HG02763 (cell line): ENCODE measurements around the gene CCDC127.
"Not testable (repeated sequence)": the region's sequence is repeated elsewhere in the genome, so short reads cannot be mapped to it uniquely, and the experiment has no call there.

Experiments
- ATAC-seq: cut with Tn5 transposase; IDR thresholded peaks from one replicate; pipeline ENCODE4 v1.9.1; 2021; ENCODE audit warnings: mild to moderate bottlenecking, moderate library complexity; ENCODE audit not compliant: unreplicated experiment

The CCDC127 gene

DNA sequence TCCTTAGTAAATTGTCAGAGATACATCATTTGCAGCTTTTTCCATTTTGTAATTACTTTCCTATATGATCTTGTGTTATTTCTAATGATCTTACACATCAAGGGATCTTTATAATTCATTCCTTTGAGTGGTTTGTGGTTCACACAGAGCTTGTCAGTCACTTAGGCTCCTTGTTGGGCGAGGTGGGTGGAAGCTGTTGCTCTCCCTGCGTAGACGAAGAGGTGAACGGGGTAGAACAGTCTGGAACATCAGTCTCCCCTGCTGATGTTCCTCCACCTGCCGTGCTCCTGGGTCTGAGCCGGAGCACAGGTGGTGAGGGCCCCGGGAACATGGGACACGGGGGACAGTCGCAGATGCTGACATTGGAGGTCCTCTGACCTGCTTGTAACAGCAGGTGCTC, 17.6 kb upstream of the CCDC127 start:
- not testable (repeated sequence) for ATAC-seq

DNA sequence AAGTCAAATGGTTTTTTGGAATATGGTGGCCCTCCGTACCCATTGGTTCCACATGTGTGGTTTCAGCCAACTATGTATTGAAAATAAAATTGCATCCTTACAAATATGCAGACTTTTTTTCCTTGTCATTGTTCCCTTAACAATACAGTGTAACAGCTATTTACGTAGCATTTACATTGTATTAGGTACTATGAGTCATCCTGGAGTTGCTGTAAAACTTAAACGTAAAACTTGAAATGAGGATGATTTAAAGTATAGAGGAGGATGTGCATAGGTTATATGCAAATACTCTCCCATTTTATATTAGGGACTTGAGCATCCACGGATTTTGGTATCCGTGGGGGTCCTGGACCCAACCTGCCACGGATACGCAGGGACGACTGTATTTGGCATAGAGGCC, 16.5 kb upstream of the CCDC127 start:
- no peak for ATAC-seq

DNA sequence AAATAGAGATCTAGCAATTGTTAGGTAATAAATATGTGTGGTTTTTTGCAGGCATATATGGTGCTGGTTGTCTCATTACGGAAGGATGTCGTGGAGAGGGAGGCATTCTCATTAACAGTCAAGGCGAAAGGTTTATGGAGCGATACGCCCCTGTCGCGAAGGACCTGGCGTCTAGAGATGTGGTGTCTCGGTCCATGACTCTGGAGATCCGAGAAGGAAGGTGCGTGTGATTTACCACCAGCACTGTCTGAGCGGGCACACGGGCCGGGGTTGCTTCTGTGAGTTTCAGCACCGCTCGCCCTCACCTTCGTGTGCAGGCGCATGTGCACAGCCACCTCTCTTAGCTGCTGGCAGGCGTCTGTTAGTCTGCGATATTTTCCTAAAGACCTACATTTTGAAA, 15.5 kb upstream of the CCDC127 start:
- not testable (repeated sequence) for ATAC-seq

DNA sequence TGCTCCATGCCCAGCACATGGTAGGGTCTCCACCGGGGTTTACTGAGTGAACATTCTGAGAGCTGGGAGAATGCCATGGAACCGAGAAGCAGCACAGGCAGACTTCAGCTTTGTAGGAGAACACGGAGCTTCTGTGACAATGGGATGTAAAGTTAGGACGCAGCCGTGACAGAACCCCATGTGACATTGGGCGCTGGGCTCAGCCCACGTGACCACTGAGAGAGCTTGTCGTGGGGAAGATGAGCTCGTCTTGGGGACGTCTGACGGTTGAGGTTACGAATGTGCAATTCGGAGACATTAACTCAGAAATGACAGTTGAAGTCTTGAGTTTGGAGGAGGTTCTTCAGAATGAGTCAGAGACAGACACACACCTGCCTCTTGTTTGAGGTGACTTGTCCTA, 13.7 kb upstream of the CCDC127 start:
- no peak for ATAC-seq

DNA sequence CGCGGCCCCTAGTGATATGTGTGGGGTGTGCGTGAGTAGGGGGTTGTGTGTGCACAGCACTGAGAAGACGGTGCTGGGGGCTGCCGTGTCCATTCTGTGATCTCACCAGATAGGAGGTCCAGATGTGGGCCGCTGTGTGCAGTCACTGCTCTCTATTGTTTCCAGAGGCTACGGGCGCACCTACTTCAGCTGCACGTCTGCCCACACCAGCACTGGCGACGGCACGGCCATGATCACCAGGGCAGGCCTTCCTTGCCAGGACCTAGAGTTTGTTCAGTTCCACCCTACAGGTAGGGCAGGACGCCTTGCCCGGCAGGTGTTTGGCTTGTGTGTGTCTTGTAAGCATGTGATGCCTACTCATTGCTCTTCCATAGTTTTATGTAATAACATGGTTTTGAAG, 12.8 kb upstream of the CCDC127 start:
- no peak for ATAC-seq

DNA sequence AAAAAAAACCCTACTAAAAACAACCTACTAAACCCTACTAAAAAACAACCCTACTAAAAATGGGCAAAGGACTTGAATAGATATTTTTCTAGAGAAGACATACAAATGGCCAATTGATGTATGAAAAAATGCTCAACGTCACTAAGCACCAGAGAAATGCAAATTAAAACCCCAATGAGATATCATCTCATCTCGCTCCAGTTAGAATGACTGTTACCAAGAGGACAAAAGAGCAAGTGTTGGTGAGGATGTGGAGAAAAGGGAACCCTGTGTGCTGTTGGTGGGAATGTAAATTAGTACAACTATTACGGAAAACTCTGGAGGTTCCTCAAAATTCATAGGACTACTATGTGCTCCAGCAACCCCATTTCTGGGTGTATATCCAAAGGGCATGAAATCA, 10.9 kb upstream of the CCDC127 start:
- no peak for ATAC-seq

DNA sequence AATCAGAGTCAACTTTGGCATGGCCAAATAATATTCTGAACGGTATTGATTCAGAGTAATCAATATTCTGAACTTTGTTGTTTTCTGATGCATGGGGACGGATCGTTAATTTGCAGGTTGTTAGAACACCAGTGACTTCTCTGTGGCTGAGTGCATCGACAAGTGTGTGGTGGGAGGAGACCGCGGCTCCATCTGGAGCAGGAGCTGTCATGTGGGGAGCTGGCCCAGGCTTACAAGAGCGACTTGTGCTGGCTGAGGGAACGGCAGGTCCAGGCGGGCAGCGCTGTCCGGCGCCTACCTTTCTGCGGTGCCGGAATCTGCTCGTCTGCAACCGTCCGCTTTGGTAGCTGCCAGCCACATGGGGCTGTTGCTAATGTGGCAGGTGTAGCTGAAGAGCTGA, 9.4 kb upstream of the CCDC127 start:
- ATAC-seq, result not testable (repeated sequence)

DNA sequence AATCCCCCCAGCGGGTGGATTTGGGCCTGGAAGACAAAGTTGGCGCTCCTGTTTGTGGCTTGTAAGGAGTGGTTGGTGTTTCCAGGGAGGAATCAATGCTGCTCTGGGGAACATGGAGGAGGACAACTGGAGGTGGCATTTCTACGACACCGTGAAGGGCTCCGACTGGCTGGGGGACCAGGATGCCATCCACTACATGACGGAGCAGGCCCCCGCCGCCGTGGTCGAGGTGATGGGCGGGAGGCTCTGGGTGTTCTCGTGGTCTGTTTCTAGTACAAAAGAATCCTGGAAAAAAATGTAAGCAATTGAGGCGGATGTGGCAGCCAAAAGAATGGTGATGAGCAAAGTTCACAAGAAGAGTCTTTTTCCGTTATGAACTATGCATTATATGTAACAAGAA, 7.4 kb upstream of the CCDC127 start:
- ATAC-seq, result no peak

DNA sequence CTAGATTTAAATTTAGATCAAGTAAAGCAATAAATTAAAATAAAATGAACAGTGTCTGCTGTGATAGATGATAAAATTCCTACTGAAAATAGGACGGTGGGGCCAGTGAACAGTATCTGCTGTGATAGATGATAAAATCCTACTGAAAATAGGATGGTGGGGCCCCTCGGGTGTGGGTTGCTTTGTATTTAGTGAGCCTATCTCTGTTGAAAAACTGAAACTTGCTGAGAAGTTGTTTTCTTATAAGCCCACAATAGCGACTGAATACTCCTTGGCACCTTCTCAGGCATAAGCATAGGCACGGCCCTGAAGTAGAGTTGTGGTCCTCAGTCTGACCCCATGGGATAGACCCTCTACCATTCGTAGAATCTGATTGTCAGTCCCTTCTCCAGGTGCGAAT, 5.8 kb upstream of the CCDC127 start:
- ATAC-seq, result no peak

DNA sequence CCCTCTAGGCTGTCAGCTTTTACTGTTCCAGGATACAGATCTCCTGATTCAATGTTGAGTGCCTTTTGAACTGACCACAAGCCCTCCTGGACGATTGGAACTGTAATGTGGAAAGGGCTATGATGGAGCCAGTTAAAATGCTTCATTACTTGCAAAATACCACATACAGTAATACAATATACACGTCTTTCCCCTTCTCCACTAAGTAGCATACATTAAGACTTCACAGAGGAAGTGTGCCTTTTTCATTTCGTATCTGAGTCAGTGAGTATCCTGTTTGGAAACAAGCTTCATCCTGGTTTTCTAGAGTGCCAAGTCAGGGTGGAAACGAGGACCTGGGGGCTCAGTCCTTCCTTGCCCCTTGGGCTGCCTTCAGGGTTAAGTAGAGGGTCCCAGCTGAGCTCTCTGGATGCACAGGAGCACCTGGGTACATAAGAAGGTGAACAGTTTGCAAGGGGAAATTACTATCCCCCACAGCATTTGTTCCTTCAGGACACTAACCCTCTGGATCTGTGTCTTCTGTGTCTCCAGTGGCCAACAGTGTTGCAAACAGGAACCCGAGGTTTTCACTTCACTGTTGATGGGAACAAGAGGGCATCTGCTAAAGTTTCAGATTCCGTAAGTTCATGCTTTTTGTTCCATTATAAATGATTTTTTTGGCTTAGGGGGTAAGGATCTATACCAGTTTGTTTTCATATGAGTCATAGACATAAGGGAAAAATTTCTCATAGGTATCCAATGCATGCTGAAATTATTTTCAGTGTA, 5.2 kb upstream of the CCDC127 start:
- not testable (repeated sequence) for ATAC-seq

DNA sequence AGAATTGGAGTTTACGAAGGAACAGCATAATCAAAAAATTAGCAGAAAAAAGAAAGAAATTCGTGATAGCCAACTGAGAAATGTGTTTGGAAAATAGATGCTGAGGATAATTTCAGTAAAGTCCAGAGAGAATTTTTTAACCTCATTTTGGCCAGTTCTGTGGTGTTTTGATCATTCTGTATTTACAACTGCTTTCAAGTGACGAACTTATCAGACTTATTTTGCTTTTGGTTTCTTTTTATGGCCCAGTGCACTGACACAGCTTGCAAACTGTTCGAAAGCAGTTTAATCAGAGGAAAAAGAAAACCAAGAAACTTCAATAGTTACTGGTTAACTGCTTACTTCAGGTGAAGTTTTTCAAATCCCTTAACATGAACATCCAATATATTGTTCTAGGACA, 2.0 kb upstream of the CCDC127 start:
- ATAC-seq, result no peak

DNA sequence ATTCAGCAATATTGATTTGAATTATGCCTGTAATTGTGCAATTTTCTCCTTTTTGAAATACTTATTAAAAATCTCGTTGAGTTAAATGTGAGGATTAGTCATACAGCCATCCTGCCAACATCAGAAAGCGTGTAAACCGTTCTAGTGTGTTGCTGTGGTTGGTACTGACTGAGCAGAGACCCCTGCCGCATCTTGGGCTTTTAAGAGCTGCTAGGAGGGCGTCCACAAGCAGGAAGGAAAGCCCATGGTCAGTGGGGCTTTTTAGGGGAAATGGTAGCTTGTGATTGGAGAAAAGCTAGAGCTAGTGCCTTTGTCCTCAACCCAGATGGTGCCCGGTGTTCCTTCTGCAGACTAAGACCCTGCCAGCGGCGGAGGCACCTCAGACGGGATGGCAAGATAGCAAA, 1.5 kb upstream of the CCDC127 start:
- no peak for ATAC-seq

DNA sequence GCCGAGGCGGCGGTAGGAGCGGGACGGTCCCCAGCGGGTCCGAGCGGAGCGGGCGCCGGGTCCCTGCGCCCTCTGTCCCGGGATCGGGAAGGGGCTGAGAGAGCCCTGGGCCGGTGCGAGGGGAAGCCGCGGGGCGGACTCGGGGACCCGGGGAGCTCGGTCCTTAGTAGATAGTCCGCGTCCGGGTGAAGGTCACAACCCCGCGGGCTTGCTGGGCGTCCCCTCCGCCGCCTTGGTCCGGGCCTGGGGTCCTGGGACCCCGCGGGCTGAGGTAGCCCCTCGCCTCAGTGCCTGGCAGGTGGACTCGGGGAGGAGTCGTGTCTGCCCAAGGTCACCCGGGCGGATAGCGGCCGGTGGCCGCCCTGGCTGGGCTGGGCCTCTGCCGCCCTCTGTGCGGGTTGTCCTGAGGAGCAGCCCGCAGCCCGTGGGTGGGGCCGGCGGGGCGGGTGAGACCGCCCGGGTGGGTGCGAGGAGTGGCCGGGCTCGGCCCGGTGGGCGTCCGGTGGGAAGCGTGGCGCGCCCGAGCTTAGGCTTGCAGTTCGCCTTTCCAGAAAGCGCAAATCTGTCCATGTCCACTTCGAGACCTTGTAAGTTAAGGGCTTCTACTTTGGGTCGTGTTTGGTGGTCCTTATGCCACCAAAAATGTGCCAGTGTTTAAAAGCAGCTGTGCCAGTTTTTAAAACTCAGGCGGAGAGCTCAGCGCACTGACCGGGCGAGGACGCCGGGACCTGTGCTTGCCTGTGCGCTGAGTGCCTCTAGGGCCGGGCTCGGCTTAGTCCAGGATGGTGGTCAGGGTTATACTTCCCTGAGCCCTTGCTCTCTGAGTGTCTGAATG, 721 bp upstream of the CCDC127 start:
- ATAC-seq, result peak; percentile 23

DNA sequence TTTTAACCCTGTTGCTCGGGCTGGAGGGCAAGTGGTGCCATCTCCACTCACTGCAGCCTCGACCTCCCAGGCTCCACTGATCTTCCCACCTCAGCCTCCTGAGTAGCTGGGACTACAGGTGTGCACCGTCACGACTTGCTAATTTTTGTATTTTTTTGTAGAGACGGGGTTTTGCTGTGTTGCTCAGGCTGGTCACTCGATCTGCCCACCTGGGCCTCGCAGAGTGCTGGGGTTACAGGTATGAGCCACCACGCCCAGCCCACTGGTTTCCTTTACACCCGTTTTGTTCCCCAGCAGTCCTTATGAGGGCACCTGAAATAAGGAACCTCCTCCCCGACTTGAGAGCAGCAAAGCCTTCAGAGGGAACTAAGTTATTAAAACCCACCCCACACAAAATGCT, 1.9 kb downstream of the CCDC127 start:
- ATAC-seq, result not testable (repeated sequence)

DNA sequence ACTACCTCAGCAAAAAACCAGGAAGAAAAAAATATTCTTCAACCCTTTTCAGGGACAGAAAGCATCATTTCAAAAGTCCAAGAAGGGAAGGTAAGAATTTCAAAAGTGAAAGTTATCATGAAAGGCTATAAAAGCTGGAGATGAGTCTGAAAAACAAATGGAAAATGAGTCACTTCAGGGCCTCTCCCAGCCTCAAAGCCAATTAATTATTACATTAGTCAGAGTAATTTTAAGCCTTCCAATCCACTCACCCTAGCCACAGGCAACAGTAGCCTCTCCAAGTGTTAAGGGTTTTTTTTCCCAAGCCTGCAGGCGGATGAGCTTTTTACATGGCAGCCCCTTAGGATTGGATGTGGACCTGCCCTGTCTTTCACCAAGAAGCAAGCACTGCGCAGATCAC, 2.7 kb downstream of the CCDC127 start:
- not testable (repeated sequence) for ATAC-seq

DNA sequence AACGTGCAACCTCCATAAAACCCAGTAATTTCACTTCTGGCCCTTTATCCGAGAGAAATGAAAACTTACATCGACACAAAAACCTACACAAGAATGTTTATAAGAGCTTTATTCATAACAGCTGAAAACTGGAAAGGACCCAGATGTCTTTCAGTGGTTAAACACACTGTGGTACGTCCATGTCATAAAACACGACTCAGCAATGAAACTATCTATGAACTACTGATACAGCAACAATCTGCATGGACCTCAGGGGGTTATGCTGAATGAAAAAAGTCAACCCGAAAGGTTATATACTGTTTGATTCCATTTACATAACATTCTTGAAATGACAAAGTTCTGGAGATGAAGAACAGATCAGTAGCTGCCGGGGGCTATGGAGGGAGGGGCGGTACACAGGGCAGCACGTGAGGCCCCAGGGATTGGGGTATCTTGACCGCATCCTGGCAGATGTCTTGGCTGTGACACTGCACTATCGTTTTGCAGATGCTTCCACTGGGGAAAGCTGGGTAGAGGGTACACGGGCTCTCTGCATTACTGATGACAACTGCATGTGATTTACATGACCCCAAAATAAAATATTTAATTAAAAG, 4.1 kb downstream of the CCDC127 start:
- ATAC-seq, result no peak

DNA sequence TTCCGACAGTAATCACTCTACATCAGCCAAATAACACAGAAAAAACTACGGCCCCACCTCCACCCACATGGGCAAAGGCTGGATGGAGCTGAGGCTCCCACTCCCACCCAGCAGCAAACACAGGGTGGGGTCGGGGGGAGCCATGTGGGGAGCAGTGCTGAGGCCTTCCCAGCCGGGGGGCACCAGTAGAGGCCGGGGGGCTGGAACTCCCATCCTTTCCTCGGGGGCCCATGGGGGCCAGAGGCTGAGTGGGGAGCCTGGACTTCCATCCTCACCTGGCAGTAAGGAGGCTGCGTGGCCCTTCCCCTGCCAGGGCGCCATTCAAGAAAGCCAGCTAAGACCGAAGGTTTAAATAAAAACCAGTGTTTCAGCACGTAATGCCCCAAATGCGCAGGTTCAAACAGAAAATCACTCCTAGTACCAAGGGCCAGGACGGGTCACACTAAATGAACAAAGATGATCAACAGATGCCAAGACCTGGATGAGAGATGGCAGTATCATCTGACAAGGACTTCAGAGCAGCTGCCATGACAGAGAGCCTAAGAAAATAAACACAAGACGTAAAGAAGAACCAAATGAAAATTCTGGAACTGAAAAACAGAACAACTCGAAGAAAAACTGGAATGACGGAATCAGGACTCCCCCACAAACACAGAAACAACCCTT, 9.4 kb downstream of the CCDC127 start:
- no peak for ATAC-seq

DNA sequence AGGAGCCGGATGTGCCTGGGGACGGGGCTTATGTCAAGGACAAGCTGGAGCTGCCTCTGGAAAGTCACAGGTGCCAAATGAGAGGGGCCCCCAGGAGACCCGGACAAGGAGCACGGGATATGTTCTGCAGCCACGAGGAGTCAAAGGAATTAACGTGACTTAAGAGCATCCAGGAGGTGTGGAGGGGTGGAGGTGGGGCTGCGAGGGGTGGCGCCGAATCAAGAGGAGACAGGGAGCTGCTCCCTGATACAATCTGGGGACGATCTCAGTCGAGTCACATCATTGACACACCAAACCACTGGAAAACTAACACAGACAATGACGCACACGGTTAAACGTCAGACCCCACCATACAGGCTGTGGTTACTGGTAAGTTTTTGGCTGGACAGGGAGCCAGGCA, 10.4 kb downstream of the CCDC127 start:
- no peak for ATAC-seq

DNA sequence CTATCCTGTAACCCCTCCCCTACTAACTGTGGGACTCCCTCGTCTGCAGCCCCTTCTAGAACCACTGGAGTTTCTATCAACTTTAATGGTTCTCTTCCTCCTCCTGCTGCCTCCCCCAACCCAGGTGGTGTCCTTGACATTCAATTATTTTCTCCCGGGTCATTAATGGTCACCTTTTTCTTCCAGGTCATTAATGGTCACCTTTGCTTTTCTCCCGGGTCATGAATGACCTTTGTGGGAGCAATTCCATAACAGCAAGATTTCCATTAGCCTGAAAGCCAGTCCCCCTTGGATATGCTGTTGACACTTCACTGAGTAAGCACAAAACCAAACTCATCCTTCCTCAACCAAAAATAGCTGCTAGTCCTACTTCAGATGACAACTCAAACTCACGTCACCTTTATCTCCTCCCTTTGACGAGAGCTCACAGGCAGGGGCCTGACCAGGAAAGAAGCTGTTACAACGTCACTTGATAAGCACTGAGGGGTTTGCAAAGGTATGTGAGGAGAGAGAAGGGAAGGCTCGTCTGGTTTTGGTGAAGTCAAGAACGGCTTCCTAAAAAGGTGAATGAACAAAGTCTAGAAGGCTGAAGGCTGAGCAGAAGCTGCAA, 10.9 kb downstream of the CCDC127 start:
- ATAC-seq, result no peak

DNA sequence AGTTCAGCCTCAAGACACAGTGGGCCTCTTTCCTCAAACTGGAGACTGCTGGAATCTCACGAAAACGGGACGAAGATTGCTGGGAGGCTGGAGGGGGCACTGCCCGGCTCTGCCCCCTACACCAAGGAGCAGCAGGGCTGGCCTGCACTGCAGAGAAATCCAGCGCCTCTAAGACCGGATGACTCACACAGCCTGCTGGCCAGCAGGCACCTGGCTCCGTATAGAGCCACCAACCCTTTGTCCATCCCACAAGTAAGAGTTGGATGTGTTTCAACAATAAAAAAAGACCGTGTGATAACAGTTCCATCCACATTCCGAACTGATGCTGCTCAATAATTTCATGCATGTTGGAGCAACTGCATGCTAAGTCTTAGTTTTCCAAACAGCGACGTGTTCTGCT, 11.5 kb downstream of the CCDC127 start:
- ATAC-seq, result no peak
